Endodermal cell (in vitro differentiated cells): ENCODE data around the gene MTCL1. TPM values are rescaled to one million over a fixed set of nuclear protein-coding genes. Genes with fewer than 3 reads are reported as not detected.
A peak's percentile ranks its signal among the peaks of the same experiment; 100 is the strongest.

ENCODE experiments used
- DNase-seq: peaks from one replicate; pipeline ENCODE4 v3.0.0-alpha.2; 2017
- H3K27ac ChIP-seq: 2 replicates; pipeline ENCODE4 v1.5.1; 2013; ENCODE audit warnings: mild to moderate bottlenecking, low read depth, low read length, moderate library complexity
- H3K27me3 ChIP-seq: 2 replicates; pipeline ENCODE4 v1.6.1; 2013; ENCODE audit warnings: mild to moderate bottlenecking, low read length, moderate library complexity; ENCODE audit not compliant: insufficient read depth, control insufficient read depth, poor library complexity, severe bottlenecking
- H3K36me3 ChIP-seq: 2 replicates; pipeline ENCODE4 v1.7.0; 2013; ENCODE audit warnings: mild to moderate bottlenecking, low read length, moderate library complexity; ENCODE audit not compliant: control insufficient read depth, insufficient read depth
- H3K4me1 ChIP-seq: one replicate; pipeline ENCODE4 v1.7.0; 2013; ENCODE audit warnings: low read length; ENCODE audit not compliant: control insufficient read depth, insufficient read depth
- H3K4me3 ChIP-seq: 2 replicates; pipeline ENCODE4 v1.5.1; 2013; ENCODE audit warnings: mild to moderate bottlenecking, low read length, moderate library complexity
- H3K9ac ChIP-seq: 2 replicates; pipeline ENCODE4 v1.6.1; 2013; ENCODE audit warnings: mild to moderate bottlenecking, low read length, moderate library complexity; ENCODE audit not compliant: poor library complexity, severe bottlenecking; ENCODE audit errors: extremely low read depth
- H3K9me3 ChIP-seq: 2 replicates; pipeline ENCODE4 v1.6.1; 2013; ENCODE audit warnings: mild to moderate bottlenecking, low read length, moderate library complexity; ENCODE audit not compliant: control insufficient read depth
- H3K27ac Mint-ChIP-seq: 2 replicates; pipeline ENCODE4 v1.8.0; 2020; ENCODE audit warnings: mixed read lengths
- H3K27me3 Mint-ChIP-seq: 2 replicates; pipeline ENCODE4 v1.8.0; 2021; ENCODE audit warnings: mild to moderate bottlenecking, mixed read lengths; ENCODE audit not compliant: insufficient read depth
- H3K36me3 Mint-ChIP-seq: 2 replicates; pipeline ENCODE4 v1.8.0; 2020; ENCODE audit warnings: low read depth, mixed read lengths
- H3K4me1 Mint-ChIP-seq: 2 replicates; pipeline ENCODE4 v1.8.0; 2020; ENCODE audit warnings: mixed read lengths
- H3K4me3 Mint-ChIP-seq: 2 replicates; pipeline ENCODE4 v1.8.0; 2020; ENCODE audit warnings: mild to moderate bottlenecking, moderate library complexity, mixed read lengths
- H3K9me3 Mint-ChIP-seq: 2 replicates; pipeline ENCODE4 v1.8.0; 2020; ENCODE audit warnings: mild to moderate bottlenecking, mixed read lengths
- WGBS, 2 experiments: methylation state at CpG; one replicate each; pipeline versions ENCODE4 v1.1.5 to v1.1.7; 2013; ENCODE audit warnings: missing lambda C conversion rate in 2 of 2, mixed read lengths in 1 of 2; ENCODE audit not compliant: insufficient coverage in 1 of 2, insufficient read length in 1 of 2; 5-methylcytosine and 5-hydroxymethylcytosine counted together
- total RNA-seq, 2 donors: library from RNA; stranded (reverse); fragmentation: NEBNext Ultra II Directional in 1 of 2; extraction: Animal tissue kit (Norgen Biotek cat#: 25700) in 1 of 2; gene quantifications; 2 replicates in 1 of 2; 3 replicates in 1 of 2; pipeline ENCODE4 v1.2.1, GENCODE V29; 2021
- TF ChIP-seq, protein P1 (sequence below): fragments of 200-600 bp; sonication (generic); conservative IDR thresholded peaks from 2 replicates; pipeline ENCODE4 v1.5.0; 2021; ENCODE audit warnings: antibody characterized with exemption, mild to moderate bottlenecking

The MTCL1 gene
- total RNA-seq, 2 donors from 2014 or later = 15.0 to 26.0 TPM

DNA sequence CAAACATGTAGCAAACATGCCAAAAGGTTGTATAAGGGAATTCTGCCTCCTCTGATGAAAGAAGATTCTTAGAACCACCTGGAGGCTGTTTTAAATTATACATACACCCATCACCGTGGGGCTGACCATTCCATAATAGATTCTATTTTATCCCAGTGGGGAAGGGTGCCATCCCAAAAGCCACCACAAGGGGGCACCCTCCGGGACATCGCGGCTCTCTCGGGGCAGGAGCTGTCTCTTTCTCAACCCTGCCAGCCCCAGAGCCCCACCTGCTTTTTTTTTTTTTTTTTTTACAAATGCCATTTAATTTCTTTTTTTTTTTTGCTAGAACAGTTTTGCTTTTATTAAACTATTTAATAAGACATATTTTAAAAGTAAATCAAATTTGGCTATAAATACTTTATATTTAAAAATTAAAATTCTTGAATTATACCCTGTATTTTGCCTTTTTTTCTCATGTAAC lies 8.6 kb upstream of the MTCL1 start:
- H3K4me1 ChIP-seq = no peaks in the 10 kb centered on the region
- peak; percentile 92 for DNase-seq
- no peak overlapping the region for H3K4me3 ChIP-seq
- H3K27ac Mint-ChIP-seq = no peak overlapping the region
- no peaks in the 10 kb centered on the region for H3K36me3 Mint-ChIP-seq
- H3K36me3 ChIP-seq = no peaks in the 10 kb centered on the region
- H3K27ac ChIP-seq = no peak overlapping the region
- 11% methylated on average over 4 of the region's 5 CpGs; no CpG with 5 or more reads in 1 of the 2 experiments for WGBS, 2 experiments
- TF ChIP-seq, protein P1, sequence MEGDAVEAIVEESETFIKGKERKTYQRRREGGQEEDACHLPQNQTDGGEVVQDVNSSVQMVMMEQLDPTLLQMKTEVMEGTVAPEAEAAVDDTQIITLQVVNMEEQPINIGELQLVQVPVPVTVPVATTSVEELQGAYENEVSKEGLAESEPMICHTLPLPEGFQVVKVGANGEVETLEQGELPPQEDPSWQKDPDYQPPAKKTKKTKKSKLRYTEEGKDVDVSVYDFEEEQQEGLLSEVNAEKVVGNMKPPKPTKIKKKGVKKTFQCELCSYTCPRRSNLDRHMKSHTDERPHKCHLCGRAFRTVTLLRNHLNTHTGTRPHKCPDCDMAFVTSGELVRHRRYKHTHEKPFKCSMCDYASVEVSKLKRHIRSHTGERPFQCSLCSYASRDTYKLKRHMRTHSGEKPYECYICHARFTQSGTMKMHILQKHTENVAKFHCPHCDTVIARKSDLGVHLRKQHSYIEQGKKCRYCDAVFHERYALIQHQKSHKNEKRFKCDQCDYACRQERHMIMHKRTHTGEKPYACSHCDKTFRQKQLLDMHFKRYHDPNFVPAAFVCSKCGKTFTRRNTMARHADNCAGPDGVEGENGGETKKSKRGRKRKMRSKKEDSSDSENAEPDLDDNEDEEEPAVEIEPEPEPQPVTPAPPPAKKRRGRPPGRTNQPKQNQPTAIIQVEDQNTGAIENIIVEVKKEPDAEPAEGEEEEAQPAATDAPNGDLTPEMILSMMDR = peak; percentile 93
- no peaks in the 10 kb centered on the region for H3K27me3 ChIP-seq
- no peak overlapping the region for H3K9ac ChIP-seq
- no peaks in the 10 kb centered on the region for H3K9me3 Mint-ChIP-seq
- H3K4me3 Mint-ChIP-seq = no peak overlapping the region
- H3K9me3 ChIP-seq = no peaks in the 10 kb centered on the region
- H3K4me1 Mint-ChIP-seq = no peaks in the 10 kb centered on the region
- peaks cover 4% of the 10 kb centered on the region for H3K27me3 Mint-ChIP-seq

DNA sequence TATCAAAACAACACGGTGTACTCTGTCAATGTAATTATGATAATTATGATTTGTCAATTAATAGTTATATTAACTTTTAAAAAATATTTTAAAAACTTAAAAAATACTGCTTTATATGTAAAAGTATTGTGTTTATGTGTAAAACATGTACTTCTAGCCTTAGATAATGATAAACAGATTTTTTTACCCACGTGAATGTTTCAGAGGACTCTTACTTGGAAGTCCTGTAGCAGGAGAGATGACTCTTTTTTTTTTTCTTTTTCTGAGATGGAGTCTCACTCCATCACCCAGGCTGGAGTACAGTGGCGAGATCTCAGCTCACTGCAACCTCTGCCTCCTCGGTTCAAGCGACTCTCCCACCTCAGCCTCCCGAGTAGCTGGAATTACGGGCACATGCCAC lies 6.2 kb upstream of the MTCL1 start:
- H3K4me3 Mint-ChIP-seq = no peak overlapping the region
- Histone ChIP-seq H3K36me3 (no peaks in the 10 kb centered on the region), H3K27ac (no peak overlapping the region), H3K27me3 (peaks cover 12% of the 10 kb centered on the region), H3K9me3 (no peaks in the 10 kb centered on the region), H3K4me1 (no peaks in the 10 kb centered on the region), H3K4me3 (no peak overlapping the region), H3K9ac (no peak overlapping the region)
- H3K27ac Mint-ChIP-seq = no peak overlapping the region
- no peaks in the 10 kb centered on the region for H3K36me3 Mint-ChIP-seq
- H3K27me3 Mint-ChIP-seq = peaks cover 21% of the 10 kb centered on the region
- no peak for DNase-seq
- H3K9me3 Mint-ChIP-seq = no peaks in the 10 kb centered on the region
- TF ChIP-seq, protein P1 = no peak
- 93 to 94% methylated on average over 5 to 6 of the region's 7 CpGs for WGBS, 2 experiments
- peaks cover 4% of the 10 kb centered on the region for H3K4me1 Mint-ChIP-seq

DNA sequence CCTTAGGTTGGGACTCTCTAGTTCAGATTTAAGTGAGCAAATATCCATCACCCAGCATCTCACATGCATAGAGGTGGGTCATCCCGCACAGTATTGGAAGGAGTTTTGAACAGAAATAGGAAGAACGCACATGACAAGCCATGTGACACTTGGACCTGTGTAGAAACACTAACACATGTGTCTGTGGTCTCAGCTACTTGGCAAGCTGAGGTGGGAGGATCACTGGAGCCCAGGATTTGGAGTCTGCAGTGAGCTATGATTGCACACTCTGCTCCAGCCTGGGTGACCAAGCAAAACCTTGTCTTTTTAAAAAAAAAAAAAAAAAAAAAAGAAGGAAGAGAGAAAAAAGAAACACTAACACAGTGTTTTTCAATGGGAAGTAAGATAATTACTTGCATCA lies 5.4 kb upstream of the MTCL1 start:
- Mint-ChIP-seq H3K4me3 (no peak overlapping the region), H3K9me3 (no peaks in the 10 kb centered on the region), H3K4me1 (peaks cover 9% of the 10 kb centered on the region), H3K36me3 (no peaks in the 10 kb centered on the region), H3K27me3 (peaks cover 27% of the 10 kb centered on the region), H3K27ac (no peak overlapping the region)
- no peak for DNase-seq
- no peak overlapping the region for H3K4me3 ChIP-seq
- H3K9me3 ChIP-seq = no peaks in the 10 kb centered on the region
- peaks cover 17% of the 10 kb centered on the region for H3K27me3 ChIP-seq
- no peak overlapping the region for H3K9ac ChIP-seq
- TF ChIP-seq, protein P1 = no peak
- 88 to 100% methylated on average over 1 to 2 of the region's 2 CpGs for WGBS, 2 experiments
- no peaks in the 10 kb centered on the region for H3K4me1 ChIP-seq
- H3K36me3 ChIP-seq = no peaks in the 10 kb centered on the region
- no peak overlapping the region for H3K27ac ChIP-seq
